ENCODE data around the gene A3GALT2. TPM values are rescaled to one million over a fixed set of nuclear protein-coding genes. Genes with fewer than 3 reads are reported as not detected.

The A3GALT2 gene
- total RNA-seq, 1 experiment from 2014 or later, result not detected

DNA sequence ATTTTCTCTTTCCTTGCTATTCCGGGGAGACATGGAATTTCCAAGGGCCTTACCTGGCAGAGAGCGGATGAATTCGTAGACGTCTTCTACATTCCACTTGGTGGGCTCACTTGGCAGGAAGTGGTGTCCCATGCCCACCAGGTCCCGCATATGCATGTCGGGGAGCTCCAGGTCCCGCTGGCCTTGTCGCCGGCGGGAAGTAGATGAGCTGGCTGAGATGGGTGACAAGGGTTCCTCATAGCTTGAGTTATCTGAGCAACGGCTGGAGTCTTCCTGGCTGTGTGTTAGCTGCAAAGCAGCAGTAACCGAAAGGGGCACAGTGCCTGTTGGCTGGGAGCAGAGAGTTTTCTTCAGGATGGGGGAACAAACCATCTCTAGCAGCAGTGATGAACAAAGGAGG is 7.9 kb upstream of the A3GALT2 start:
- Histone ChIP-seq H3K79me2 (ENCODE audit: low read depth) (peaks cover 19% of the 10 kb centered on the region), H3K9me2 (ENCODE audit: insufficient read depth) (no peaks in the 10 kb centered on the region), H3K4me3 (no peak overlapping the region), H3K27ac (no peak overlapping the region), H3F3A (ENCODE audit: insufficient read depth, low read depth) (peaks cover 64% of the 10 kb centered on the region), H4K20me1 (ENCODE audit: insufficient read depth) (peaks cover 63% of the 10 kb centered on the region), H3K9me3 (ENCODE audit: insufficient read depth, low read depth) (no peaks in the 10 kb centered on the region), H3K4me2 (no peak overlapping the region), H3K4me1 (replicated peaks; ENCODE audit: insufficient read depth) (0 out of 2 replicates have a peak, but pooled peaks cover 4% of the 10 kb centered on the region), H2AFZ (no peak overlapping the region), H3K27me3 (ENCODE audit: insufficient read depth, low read depth) (no peaks in the 10 kb centered on the region), H3K36me3 (ENCODE audit: low read depth) (peaks cover 85% of the 10 kb centered on the region)
- no TSS peak for BruUV-seq (replicated peaks)
- DNase-seq, result no peak
- intact Hi-C loops (cut with micrococcal nuclease; ENCODE audit: unreplicated experiment), result no loop called here
- CTCF ChIA-PET, result no interaction called here
- POLR2A ChIA-PET (ENCODE audit: unreplicated experiment), result no interaction called here
- TF ChIP-seq, protein P1, sequence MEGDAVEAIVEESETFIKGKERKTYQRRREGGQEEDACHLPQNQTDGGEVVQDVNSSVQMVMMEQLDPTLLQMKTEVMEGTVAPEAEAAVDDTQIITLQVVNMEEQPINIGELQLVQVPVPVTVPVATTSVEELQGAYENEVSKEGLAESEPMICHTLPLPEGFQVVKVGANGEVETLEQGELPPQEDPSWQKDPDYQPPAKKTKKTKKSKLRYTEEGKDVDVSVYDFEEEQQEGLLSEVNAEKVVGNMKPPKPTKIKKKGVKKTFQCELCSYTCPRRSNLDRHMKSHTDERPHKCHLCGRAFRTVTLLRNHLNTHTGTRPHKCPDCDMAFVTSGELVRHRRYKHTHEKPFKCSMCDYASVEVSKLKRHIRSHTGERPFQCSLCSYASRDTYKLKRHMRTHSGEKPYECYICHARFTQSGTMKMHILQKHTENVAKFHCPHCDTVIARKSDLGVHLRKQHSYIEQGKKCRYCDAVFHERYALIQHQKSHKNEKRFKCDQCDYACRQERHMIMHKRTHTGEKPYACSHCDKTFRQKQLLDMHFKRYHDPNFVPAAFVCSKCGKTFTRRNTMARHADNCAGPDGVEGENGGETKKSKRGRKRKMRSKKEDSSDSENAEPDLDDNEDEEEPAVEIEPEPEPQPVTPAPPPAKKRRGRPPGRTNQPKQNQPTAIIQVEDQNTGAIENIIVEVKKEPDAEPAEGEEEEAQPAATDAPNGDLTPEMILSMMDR (conservative IDR thresholded peaks at IDR 0.05), result no peak
- no peak for TF ChIP-seq EZH2 (IDR thresholded peaks at IDR 0.05; ENCODE audit: low read depth)

DNA sequence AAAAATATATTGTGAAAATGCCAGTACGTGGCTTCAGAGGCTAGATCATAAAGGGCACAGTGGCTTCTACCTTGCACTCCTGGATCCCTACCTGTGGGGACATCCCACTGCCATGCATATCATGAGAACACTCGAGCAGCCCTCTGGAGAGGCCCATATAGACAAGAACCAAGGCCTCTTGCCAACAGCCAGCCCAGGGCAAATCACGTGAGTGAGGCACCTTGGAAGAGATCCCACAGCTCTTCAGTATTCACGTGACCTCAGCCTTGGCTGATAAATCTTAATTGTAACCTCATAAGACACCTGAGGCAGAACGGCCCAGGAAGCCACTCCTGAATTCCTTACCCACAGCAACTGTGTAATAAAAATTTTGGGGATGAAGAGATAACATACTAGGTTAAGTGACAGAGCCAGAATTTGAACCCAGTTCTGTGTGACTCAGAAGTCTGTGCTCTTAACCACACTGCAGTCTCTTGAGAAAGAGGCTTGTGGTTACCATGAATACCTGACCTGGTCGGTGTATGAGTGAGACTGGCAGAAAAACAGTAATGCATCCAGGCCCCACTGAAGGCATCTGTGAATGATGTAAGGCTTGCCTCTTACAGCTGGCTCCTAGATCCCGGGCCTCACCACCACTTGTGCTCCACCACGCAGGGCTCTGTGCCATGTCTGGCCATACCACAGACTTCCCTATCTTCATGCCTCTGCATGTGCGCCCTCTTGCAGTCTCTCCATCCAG is 6.9 kb upstream of the A3GALT2 start:
- peaks cover 52% of the 10 kb centered on the region for H4K20me1 ChIP-seq (ENCODE audit: insufficient read depth)
- H3K27me3 ChIP-seq (ENCODE audit: insufficient read depth, low read depth), result no peaks in the 10 kb centered on the region
- H3K4me2 ChIP-seq, result no peak overlapping the region
- H3K36me3 ChIP-seq (ENCODE audit: low read depth), result peaks cover 76% of the 10 kb centered on the region
- no peak for TF ChIP-seq EZH2 (IDR thresholded peaks at IDR 0.05; ENCODE audit: low read depth)
- TF ChIP-seq, protein P1 (conservative IDR thresholded peaks at IDR 0.05), result no peak
- no peak overlapping the region for H2AFZ ChIP-seq
- H3F3A ChIP-seq (ENCODE audit: insufficient read depth, low read depth), result peaks cover 63% of the 10 kb centered on the region; the same call in 1 of the 2 replicates
- ChIA-PET POLR2A (ENCODE audit: unreplicated experiment) (no interaction called here), CTCF (interaction anchor here (0.5 kb wide), 1 partner anchor 173 kb away, joined by 5 read pairs; no protein-coding TSS in a partner anchor)
- H3K9me3 ChIP-seq (ENCODE audit: insufficient read depth, low read depth), result no peaks in the 10 kb centered on the region
- peaks cover 10% of the 10 kb centered on the region for H3K79me2 ChIP-seq (ENCODE audit: low read depth)
- 0 out of 2 replicates have a peak, but pooled peaks cover 4% of the 10 kb centered on the region for H3K4me1 ChIP-seq (replicated peaks; ENCODE audit: insufficient read depth)
- intact Hi-C loops (cut with micrococcal nuclease; ENCODE audit: unreplicated experiment), result no loop called here
- 0 out of 2 replicates have a peak overlapping the region, but pooled peaks have one; percentile 23 for H3K27ac ChIP-seq
- H3K4me3 ChIP-seq, result no peak overlapping the region
- no TSS peak for BruUV-seq (replicated peaks)
- no peaks in the 10 kb centered on the region for H3K9me2 ChIP-seq (ENCODE audit: insufficient read depth)
- DNase-seq, result peak in 1 of 2 experiments; percentile 76

DNA sequence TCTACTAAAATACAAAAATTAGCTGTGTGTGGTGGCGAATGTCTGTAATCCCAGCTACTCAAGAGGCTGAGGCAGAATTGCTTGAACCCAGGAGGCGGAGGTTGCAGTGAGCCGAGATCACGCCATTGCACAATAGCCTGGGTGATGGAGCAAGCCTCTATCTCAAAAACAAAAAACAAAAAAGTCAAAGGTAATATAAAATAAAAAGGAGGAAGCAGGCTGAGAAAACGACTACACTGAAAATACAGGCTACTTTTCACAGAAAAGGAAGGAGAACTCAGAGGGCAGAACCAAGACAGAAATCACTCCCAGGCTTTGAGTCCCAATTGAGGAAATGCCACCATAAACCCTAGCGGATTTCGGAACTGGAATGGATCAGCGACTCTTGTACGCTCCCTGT is 5.9 kb upstream of the A3GALT2 start:
- 0 out of 2 replicates have a peak, but pooled peaks cover 4% of the 10 kb centered on the region for H3K4me1 ChIP-seq (replicated peaks; ENCODE audit: insufficient read depth)
- H3K79me2 ChIP-seq (ENCODE audit: low read depth), result no peaks in the 10 kb centered on the region
- H3K4me2 ChIP-seq, result no peak overlapping the region
- peaks cover 66% of the 10 kb centered on the region for H3K36me3 ChIP-seq (ENCODE audit: low read depth)
- intact Hi-C loops (cut with micrococcal nuclease; ENCODE audit: unreplicated experiment), result no loop called here
- no peak overlapping the region for H2AFZ ChIP-seq
- no peak overlapping the region for H3K4me3 ChIP-seq
- CTCF ChIA-PET, result no interaction called here
- no peaks in the 10 kb centered on the region for H3K27me3 ChIP-seq (ENCODE audit: insufficient read depth, low read depth)
- POLR2A ChIA-PET (ENCODE audit: unreplicated experiment), result no interaction called here
- peaks cover 47% of the 10 kb centered on the region for H4K20me1 ChIP-seq (ENCODE audit: insufficient read depth)
- H3K27ac ChIP-seq, result no peak overlapping the region
- BruUV-seq (replicated peaks), result no TSS peak
- H3K9me2 ChIP-seq (ENCODE audit: insufficient read depth), result no peaks in the 10 kb centered on the region
- no peak for DNase-seq
- peaks cover 71% of the 10 kb centered on the region; the same call in 1 of the 2 replicates for H3F3A ChIP-seq (ENCODE audit: insufficient read depth, low read depth)
- TF ChIP-seq, protein P1 (conservative IDR thresholded peaks at IDR 0.05), result no peak
- TF ChIP-seq EZH2 (IDR thresholded peaks at IDR 0.05; ENCODE audit: low read depth), result no peak
- no peaks in the 10 kb centered on the region for H3K9me3 ChIP-seq (ENCODE audit: insufficient read depth, low read depth)

Measured in PC-9 (cell line).